ENCODE data around the gene TCF4. TPM values are rescaled to one million over a fixed set of nuclear protein-coding genes. Genes with fewer than 3 reads are reported as not detected.

The TCF4 gene
- total RNA-seq, 1 donor from 2014 or later = 204 TPM

GRCh38 chr18:55515214-55515613 is 72.8 kb downstream of the TCF4 start:
- intact Hi-C loops (cut with DNase I) = no loop called here
- DNase-seq (ENCODE audit: low spot score) (no peak), ATAC-seq (peak; percentile 33)

GRCh38 chr18:55513161-55513560 is 74.8 kb downstream of the TCF4 start:
- DNase-seq (ENCODE audit: low spot score) (no peak), ATAC-seq (no peak)
- intact Hi-C loops (cut with DNase I) = no loop called here

GRCh38 chr18:55511277-55511676 is 76.7 kb downstream of the TCF4 start:
- ATAC-seq (no peak), DNase-seq (ENCODE audit: low spot score) (no peak)
- intact Hi-C loops (cut with DNase I) = no loop called here

- peak; percentile 91 for ATAC-seq
- intact Hi-C loops (cut with DNase I) = no loop called here
- DNase-seq (ENCODE audit: low spot score) = no peak
Observed at GRCh38 chr18:55510809-55511208, 77.2 kb downstream of the TCF4 start.

GRCh38 chr18:55509631-55510324 is 78.2 kb downstream of the TCF4 start:
- DNase-seq (ENCODE audit: low spot score) (no peak), ATAC-seq (no peak)
- intact Hi-C loops (cut with DNase I) = no loop called here

GRCh38 chr18:55508651-55509050 is 79.3 kb downstream of the TCF4 start:
- no peak for ATAC-seq
- intact Hi-C loops (cut with DNase I) = no loop called here
- no peak for DNase-seq (ENCODE audit: low spot score)

GRCh38 chr18:55506074-55506473 is 81.9 kb downstream of the TCF4 start:
- DNase-seq (ENCODE audit: low spot score) (no peak), ATAC-seq (no peak)
- intact Hi-C loops (cut with DNase I) = no loop called here

GRCh38 chr18:55504808-55505207 is 83.2 kb downstream of the TCF4 start:
- DNase-seq (ENCODE audit: low spot score) = no peak
- ATAC-seq = no peak
- intact Hi-C loops (cut with DNase I) = no loop called here

- intact Hi-C loops (cut with DNase I) = no loop called here
- DNase-seq (ENCODE audit: low spot score) (no peak), ATAC-seq (no peak)
Observed at GRCh38 chr18:55503167-55503820, 84.7 kb downstream of the TCF4 start.

GRCh38 chr18:55501982-55502710 is 85.8 kb downstream of the TCF4 start:
- DNase-seq (ENCODE audit: low spot score) = no peak
- intact Hi-C loops (cut with DNase I) = no loop called here
- ATAC-seq = no peak

GRCh38 chr18:55501579-55501978 is 86.4 kb downstream of the TCF4 start:
- ATAC-seq = no peak
- intact Hi-C loops (cut with DNase I) = no loop called here
- DNase-seq (ENCODE audit: low spot score) = no peak

- ATAC-seq (peak; percentile 58), DNase-seq (ENCODE audit: low spot score) (no peak)
- intact Hi-C loops (cut with DNase I) = no loop called here
Observed at GRCh38 chr18:55500316-55501086, 87.5 kb downstream of the TCF4 start.

- no peak for DNase-seq (ENCODE audit: low spot score)
- intact Hi-C loops (cut with DNase I) = no loop called here
- ATAC-seq = no peak
Observed at GRCh38 chr18:55499526-55499925, 88.5 kb downstream of the TCF4 start.

GRCh38 chr18:55497825-55498403 is 90.1 kb downstream of the TCF4 start:
- ATAC-seq = no peak
- no peak for DNase-seq (ENCODE audit: low spot score)
- intact Hi-C loops (cut with DNase I) = no loop called here

- DNase-seq (ENCODE audit: low spot score) (no peak), ATAC-seq (no peak)
- intact Hi-C loops (cut with DNase I) = no loop called here
Observed at GRCh38 chr18:55494899-55495298, 93.1 kb downstream of the TCF4 start.

- intact Hi-C loops (cut with DNase I) = no loop called here
- no peak for DNase-seq (ENCODE audit: low spot score)
- no peak for ATAC-seq
Observed at GRCh38 chr18:55494441-55494840, 93.6 kb downstream of the TCF4 start.

GRCh38 chr18:55491616-55492015 is 96.4 kb downstream of the TCF4 start:
- no peak for ATAC-seq
- intact Hi-C loops (cut with DNase I) = no loop called here
- no peak for DNase-seq (ENCODE audit: low spot score)

GRCh38 chr18:55489034-55489986 is 98.7 kb downstream of the TCF4 start:
- no peak for DNase-seq (ENCODE audit: low spot score)
- intact Hi-C loops (cut with DNase I) = no loop called here
- peak; percentile 33 for ATAC-seq

Data from sciatic nerve (tissue), 2 donors.